NCI-H2029 treated with DMSO at 0.1 percent for 48 hours (cell line): ENCODE results near the gene GPRC5C.

ENCODE experiments used
- DNase-seq: peaks from one replicate; lab custom pipeline; 2025; lab: John Stamatoyannopoulos, UW

GPRC5C gene

DNA sequence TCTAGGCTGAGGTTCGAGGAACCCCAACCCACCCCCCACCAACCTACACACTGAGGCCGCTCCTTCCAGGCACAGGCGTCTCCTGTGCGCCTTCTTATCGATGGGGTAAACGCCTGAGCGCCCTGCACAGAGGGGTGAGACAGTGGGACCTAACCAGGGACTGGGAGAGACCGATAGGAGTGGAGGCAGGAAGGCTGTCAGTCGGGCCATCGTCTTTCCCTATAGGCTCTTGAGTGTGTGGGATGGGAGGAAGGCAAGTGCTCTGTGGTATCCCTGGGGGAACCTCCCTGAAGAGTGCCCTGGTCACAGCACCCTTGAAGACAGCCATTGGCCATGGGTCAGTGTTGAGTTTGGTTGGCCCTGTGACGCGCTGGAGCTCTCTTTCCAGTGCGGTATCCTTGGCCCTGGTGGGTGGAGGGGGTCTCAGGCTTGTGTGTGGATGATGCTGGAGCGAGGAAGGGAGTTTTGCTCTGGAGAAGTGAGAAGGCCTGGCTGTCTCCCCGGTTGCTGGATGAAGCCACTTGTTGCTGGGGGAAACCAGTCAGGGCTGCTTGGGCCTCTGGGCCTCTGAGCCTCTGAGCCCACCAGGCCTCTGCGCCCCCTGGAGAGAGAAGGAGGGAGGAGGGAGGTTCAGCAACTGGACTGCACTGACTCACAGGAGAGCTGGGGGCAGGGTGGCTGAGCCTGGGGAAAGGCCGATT is 1.7 kb downstream of the GPRC5C start:
- DNase-seq, result no peak

DNA sequence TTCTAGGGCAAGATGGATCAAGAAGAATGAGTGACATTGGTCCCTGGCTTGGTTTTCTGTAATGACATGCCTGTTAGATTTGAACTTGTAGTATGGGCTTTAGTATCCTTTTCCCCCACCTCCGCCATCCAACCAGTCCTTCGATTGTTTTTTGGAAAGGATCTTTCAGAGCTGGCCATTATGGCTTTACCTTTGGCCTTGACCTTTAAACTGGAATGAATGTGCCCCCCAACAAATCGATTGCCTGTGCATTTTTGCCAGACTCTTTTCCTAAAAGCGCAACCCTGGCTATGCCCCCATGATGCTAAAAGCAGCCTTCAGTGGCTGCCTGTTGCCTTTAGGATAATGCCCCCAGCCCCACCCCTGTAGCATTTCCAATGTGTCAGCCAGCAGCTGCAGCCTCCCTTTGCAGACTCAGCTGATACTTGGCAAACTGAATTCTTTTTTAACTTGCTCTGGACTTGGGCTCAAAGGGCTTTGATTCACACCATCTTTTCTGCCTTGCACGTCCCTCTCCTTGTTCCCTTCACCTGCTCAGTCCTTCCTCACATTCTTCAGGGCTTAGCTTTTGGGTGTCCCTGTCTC is 4.0 kb downstream of the GPRC5C start:
- DNase-seq, result no peak

DNA sequence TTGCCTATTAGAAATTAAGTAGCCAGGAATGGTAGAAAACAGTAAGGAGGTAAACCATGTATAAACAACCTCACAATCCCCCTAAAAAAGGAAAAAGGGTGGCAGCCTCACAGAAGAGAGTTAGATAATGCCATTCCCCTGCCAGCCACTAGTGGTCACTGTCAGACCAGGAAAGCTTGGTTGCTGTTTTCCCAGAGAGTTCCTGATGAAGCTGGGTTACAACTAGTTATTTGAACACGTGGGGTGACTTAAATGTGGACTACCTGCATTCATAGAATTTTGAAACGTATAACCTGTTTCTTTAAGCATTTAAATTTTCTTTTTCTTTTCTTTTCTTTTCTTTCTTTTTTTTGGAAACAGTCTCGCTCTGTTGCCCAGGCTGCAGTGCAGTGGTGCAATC is 5.8 kb downstream of the GPRC5C start:
- no peak for DNase-seq

DNA sequence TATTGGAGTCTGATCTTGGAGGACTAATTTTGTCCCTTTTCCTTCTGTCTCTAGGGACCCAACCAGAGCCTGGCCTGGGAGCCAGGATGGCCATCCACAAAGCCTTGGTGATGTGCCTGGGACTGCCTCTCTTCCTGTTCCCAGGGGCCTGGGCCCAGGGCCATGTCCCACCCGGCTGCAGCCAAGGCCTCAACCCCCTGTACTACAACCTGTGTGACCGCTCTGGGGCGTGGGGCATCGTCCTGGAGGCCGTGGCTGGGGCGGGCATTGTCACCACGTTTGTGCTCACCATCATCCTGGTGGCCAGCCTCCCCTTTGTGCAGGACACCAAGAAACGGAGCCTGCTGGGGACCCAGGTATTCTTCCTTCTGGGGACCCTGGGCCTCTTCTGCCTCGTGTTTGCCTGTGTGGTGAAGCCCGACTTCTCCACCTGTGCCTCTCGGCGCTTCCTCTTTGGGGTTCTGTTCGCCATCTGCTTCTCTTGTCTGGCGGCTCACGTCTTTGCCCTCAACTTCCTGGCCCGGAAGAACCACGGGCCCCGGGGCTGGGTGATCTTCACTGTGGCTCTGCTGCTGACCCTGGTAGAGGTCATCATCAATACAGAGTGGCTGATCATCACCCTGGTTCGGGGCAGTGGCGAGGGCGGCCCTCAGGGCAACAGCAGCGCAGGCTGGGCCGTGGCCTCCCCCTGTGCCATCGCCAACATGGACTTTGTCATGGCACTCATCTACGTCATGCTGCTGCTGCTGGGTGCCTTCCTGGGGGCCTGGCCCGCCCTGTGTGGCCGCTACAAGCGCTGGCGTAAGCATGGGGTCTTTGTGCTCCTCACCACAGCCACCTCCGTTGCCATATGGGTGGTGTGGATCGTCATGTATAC is 8.0 kb downstream of the GPRC5C start:
- no peak for DNase-seq

DNA sequence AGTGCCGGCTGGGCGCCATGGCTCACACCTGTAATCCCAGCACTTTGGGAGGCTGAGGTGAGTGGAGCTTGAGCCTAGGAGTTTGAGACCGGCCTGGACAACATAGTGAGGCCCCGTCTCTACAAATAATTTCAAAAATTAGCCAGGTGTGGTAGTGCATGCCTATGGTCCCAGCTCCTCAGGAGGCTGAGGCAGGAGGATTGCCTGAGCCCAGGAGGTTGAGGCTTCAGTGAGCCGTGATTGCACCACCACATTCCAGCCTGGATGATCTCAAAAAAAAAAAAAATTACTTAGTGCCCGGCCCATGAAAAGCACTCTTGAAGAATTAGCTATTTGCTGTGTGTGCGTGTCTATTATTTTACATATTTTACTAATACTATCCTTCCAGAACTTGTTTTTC is 9.6 kb downstream of the GPRC5C start:
- DNase-seq, result no peak

DNA sequence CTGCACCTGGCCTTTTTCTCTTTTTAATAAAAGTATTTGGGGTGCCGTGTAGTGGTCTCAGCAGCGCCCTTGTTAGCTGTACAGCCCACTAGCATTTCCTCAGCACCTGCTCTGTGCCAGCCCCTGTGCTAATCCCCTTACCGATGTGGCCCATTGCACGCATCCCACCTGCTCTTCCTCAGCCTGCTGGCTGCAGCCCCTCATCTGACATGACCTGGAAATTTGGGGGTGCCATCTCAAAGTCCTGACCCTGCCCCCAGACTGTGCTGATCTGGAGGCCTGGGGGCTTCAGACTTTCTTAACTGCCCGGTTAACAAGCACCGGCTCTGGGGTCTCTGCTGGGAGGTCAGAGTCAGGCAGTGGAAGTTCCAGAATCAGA is 10.4 kb downstream of the GPRC5C start:
- DNase-seq, result no peak

DNA sequence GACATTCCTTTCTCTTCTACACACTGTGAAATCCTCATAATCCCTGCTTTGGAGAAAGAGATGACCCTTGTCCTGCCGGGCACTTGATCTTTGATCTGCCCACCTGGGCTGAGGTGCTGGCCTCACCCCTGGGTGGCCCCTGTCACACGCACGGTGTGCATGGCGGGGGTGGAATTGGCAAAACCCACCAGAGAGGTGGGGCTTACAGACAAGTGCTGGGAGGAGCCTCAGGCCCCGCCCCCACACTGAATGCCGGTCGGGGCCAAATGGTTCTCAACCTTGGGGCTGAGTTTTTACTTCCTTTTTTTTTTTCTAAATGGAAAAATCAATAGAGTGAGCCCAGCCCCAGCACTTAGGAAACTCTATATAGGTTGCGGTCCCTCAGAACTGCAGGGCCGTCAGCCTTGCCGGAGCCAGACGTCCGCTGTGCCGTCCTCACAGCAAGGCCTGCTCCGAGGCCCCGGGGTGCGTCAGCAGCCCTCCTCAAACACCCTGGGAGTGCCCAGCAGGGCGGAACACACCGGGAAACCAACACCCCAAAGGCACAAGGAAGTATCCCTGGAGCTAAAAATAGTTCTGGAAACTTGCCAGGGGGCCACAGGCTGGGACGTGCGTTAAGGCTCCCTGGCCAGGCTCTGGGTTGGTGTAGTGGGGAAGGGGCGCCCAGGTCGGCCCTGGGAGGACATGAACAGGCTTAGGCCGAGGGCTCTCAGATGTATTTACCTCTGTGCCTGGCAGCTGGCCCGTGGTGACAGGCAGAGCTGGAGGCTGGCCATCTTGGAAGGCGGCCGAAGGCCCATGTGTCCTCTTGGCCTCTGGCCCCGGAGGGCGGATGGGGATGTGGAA is 11.0 kb downstream of the GPRC5C start:
- DNase-seq, result peak; percentile 91

DNA sequence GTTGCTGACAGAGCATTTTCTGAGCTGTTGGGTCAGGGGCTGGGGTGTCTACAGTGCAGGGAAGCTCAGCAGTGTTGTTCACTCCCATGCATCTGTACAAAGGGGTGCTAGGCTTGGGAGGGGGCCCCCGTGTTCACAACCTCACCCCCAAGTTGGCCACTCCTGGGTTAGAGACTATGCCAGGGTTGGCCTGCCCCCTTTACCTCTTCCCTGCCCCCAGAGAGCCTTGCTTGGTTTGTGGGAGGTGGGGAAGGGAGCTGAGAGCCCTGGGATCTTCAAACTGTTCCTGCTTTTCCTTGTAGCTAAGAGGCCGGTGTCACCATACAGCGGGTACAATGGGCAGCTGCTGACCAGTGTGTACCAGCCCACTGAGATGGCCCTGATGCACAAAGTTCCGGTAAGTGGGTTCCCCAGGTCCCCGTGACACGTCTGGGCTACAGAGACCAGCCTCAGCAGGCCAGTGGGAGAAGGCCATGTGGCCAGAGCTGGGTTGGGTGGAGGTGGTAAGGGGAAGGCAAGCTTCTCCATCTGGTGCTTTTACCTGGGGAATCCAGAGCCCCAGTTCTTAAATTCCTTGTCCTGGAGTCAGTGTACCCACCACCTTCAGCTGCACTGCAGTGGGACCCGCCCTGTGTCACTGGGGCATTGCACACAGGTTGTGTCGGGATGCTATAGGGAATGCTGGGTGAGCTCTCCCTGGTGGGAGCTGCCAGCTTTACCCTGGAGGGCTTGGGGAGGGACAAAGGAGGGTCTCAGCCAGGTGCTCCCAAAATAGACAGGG is 11.8 kb downstream of the GPRC5C start:
- no peak for DNase-seq

DNA sequence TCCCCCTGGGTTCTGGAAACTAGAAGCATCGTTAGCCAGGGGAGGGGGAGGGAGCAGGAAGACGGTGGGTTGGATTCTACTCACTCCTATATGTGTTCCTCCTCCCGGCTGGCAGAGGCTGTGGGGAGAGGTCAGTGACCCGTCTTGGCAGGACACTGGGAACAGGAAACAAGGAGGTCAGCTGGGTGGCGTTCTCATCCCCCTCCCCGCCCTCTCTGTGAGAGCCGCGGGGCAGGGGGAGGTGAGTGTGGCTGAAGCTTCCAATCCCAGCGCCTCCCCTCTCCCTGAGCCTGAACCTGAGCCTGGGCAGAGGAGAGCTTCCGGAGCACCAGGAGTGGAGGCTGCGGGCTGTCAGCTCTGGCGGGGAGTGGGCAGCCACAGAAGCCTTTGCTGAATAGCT is 12.5 kb downstream of the GPRC5C start:
- DNase-seq, result no peak

DNA sequence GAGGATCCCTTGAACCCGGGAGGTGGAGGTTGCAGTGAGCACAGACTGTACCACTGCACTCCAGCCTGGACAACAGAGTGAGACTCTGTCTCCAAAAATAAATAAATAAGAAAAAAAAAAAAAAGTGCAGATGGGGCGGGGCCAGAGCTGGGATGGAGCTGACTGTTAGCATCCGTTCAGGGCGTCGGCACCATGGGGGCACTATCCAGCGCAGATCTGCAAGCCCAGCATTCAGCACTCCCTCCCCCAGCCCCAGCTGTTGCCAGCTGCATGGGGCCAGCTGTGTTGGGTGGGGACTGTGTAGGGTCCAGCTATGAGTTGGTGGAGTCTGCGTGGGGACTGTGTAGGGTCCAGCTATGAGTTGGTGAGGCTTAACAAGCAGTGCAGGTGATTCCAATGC is 13.3 kb downstream of the GPRC5C start:
- no peak for DNase-seq

DNA sequence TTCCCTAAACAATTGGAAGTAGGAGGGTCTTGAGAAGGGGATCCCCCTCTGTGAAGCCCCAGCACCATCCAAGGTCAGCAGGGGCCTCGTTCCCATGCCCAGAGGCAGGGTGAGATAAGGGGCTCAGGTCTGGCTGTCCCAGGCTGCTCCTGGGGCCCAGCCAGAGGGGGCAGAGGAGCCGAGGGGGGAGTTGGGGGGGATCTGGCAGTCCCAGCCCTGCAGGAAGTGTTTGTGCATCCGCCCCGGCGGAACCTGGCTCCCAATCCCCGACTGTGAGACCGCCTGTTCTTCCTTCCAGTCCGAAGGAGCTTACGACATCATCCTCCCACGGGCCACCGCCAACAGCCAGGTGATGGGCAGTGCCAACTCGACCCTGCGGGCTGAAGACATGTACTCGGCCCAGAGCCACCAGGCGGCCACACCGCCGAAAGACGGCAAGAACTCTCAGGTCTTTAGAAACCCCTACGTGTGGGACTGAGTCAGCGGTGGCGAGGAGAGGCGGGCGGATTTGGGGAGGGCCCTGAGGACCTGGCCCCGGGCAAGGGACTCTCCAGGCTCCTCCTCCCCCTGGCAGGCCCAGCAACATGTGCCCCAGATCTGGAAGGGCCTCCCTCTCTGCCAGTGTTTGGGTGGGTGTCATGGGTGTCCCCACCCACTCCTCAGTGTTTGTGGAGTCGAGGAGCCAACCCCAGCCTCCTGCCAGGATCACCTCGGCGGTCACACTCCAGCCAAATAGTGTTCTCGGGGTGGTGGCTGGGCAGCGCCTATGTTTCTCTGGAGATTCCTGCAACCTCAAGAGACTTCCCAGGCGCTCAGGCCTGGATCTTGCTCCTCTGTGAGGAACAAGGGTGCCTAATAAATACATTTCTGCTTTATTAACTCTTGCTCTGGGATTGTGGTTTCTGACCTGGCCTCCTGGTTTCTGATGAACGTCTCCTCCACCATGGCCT is 14.9 kb downstream of the GPRC5C start:
- no peak for DNase-seq

DNA sequence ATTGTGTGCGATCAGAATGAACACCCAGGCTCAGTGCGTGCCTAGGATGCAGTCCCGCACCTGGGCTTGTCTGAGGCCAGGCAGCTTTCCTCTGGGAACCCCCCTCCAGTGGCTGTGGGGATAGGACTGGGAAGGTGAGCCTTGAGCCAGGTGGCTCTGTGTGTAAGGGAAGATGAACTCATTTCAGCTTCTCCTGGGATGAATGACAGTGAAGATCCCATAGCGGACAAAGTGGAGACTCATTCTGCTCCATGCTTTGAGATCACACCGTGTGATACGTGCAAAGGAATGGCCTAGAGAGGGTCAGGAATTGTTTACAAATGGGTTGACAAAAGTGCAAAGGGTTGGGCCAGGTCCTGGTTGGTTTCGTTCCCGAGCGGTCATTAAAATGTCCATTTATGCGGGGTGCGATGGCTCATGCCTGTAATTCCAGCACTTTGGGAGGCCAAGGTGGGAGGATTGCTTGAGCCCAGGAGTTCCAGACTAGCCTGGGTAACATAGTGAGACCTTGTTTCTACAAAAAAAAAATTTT is 15.8 kb downstream of the GPRC5C start:
- DNase-seq, result no peak

DNA sequence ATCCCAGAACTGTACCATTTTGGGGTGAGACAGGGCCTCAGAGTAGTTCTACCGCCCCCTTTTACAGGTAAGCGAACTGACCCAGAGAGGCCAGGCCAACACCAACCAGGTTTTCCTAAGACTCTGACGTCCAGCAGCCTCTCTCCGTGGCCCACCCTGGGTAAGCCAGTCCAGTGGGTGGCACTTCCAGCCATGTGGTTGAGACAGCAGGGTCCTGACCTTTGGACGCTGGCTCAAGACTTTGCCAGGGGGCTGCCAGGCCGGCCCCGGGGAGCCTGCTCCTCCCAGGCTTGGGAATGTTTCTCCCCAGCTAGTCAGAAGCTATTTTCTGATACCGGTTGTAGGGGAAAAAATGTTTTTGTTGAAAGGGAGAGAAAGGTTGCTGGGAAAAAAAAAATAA is 16.9 kb downstream of the GPRC5C start:
- no peak for DNase-seq

DNA sequence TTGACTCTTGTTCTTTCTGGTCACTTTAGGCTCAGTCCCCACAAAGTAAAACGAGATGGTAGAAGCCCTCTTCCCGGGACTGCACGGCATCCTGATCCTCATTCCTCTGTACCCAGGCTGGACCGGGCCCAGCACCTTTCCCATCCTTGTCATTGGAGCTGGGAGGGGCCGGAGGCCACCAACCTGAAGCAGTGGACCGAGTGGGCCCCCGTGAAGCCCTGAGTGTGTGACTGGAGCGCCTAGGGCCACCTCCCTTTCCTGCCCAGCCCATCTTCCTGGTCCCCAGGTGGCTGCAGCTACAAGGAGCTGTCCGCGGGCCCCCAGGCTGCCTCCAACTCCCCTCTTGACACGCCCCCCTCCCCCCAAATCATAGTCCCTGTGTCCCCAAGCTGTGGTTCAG is 17.4 kb downstream of the GPRC5C start:
- no peak for DNase-seq

DNA sequence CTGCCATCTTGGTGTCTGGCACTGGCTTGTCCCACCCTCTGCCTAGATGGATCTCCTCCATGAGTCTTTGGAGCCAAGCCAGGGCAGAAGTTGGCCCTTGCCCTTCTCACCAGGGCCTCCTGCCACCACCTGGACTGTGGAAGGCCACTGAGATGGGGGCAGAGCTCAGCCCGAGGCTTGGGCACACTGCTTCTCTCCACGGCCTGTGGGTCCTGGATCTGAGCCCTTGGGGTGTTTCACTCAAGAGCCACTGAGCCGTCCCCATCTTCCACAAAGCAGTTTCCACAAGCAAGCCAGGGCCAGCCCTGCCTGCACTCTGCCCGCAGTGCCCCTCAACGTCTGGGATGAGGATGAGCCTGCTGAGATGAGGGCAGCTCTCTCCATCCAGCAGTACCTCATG is 17.9 kb downstream of the GPRC5C start:
- DNase-seq, result no peak

DNA sequence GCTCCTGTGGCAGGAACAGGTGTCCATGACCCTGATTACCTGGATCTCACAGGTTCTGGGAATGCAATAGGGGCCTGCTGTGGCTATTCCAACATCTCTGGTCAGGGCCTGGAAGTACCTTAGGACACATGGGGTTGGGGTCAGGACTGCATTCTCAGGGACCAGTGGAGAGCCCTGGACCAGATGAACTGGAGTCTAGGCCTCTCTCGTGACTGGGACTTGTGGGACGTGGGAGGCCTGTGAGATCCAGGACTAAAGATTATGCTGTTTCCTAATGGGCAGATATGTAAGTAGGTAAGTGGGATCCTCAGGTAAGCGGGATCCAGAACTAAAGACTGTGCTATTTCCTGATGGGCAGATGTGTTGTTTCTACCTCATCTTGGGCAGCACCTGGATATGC is 18.3 kb downstream of the GPRC5C start:
- DNase-seq, result no peak

DNA sequence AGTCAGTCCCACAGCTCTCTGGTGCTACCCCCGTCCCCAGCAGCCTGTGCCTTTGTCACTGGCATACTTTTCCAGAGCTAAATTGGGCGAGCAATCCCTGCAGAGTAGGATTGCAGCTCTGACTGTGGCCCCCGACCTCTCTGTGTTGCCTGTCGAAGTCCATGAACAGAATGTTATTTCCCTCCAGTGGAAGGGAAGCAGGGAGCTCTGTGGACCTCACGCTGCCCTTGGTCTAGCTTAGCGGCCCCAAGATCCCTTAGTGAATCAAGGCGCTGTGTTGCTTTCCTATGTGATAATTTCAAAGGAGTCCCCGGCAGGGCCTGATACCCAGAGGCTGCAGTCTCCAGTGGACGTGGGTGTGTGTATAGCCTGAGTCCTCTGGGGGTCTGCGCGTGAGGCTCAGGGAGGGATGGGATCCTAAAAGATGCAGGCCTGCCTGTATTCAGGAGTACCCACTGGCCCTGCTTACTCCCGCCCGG is 19.1 kb downstream of the GPRC5C start:
- DNase-seq, result no peak

DNA sequence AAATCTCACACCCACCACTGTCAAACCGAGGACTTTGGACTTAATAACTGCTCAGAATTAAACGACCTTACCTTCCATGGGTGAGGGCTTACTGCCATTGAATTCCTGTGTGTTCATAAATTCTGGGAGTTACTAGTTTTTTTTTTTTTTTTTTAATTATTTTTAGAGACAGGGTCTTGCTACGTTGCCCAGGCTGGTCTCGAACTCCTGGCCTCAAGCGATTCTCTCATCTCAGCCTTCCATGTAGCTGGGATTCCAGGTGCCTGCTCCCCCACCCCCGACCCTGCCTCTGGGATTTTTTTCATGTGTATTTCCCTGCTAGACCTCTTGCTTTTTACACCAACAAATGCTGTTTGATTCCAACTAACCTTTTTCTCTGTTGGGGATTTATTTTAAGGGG is 19.7 kb downstream of the GPRC5C start:
- no peak for DNase-seq

DNA sequence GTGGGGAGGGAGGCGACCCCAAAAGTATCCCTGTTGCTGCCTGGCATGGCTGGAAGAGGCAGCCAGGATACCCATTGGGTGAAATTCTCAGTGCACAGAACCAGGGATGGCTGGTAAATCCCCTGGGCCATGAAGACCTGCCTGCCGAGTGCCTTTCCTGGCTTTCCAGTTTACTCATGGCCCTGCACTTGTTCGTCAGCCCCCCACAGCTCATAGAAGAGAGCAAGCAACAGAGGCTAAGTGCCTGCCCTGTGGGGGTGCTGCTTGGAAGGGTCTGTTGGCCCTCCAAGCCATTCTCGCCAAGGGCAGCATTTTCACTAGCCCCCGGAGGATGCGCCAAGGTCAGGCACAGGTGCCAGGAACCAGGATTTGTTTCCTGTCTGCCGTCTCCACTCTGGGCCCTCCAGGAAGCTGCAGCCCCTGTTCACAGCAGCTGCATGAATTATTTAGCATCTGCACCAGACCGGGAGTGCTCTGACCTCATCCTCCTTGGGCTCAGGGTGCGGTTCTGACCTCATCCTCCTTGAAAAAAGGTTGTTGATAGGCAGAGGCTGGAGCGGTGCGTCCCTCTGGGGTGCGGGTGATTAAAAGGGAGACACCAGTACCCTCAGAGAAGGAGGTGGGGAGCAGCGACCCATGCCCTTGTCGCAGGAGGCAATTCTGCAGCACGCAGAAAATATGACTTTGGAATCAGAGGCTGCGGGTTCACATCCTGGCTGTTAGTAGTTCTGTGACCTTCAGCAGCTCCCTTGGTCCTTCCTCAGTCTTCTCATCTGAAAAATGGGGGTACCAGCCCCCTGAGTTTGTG is 20.3 kb downstream of the GPRC5C start:
- DNase-seq, result no peak
